ENCODE measurements around the gene SEMA6A.

SEMA6A gene

GRCh38 chr5:116459301-116459700 lies 115.3 kb downstream of the SEMA6A start:
- DNase-seq (ENCODE audit: low spot score) = no peak

GRCh38 chr5:116457062-116457461 lies 117.6 kb downstream of the SEMA6A start:
- DNase-seq (ENCODE audit: low spot score) = no peak

GRCh38 chr5:116456036-116456435 lies 118.6 kb downstream of the SEMA6A start:
- no peak for DNase-seq (ENCODE audit: low spot score)

- DNase-seq (ENCODE audit: low spot score) = no peak
These were observed 119.6 kb downstream of the SEMA6A start for GRCh38 chr5:116455061-116455460.

GRCh38 chr5:116454417-116454927 lies 120.2 kb downstream of the SEMA6A start:
- DNase-seq (ENCODE audit: low spot score) = no peak

GRCh38 chr5:116453988-116454411 lies 120.6 kb downstream of the SEMA6A start:
- DNase-seq (ENCODE audit: low spot score) = no peak

- no peak for DNase-seq (ENCODE audit: low spot score)
These were observed 121.8 kb downstream of the SEMA6A start for GRCh38 chr5:116452774-116453368.

- no peak for DNase-seq (ENCODE audit: low spot score)
These were observed 122.6 kb downstream of the SEMA6A start for GRCh38 chr5:116451905-116452450.

- DNase-seq (ENCODE audit: low spot score) = no peak
These were observed 123.6 kb downstream of the SEMA6A start for GRCh38 chr5:116451066-116451465.

GRCh38 chr5:116449458-116449857 lies 125.2 kb downstream of the SEMA6A start:
- no peak for DNase-seq (ENCODE audit: low spot score)

- DNase-seq (ENCODE audit: low spot score) = no peak
These were observed 125.7 kb downstream of the SEMA6A start for GRCh38 chr5:116448870-116449427.

GRCh38 chr5:116448450-116448849 lies 126.2 kb downstream of the SEMA6A start:
- no peak for DNase-seq (ENCODE audit: low spot score)

GRCh38 chr5:116446356-116447005 lies 128.1 kb downstream of the SEMA6A start:
- no peak for DNase-seq (ENCODE audit: low spot score)

- DNase-seq (ENCODE audit: low spot score) = no peak
These were observed 129.3 kb downstream of the SEMA6A start for GRCh38 chr5:116445311-116445710.

- no peak for DNase-seq (ENCODE audit: low spot score)
These were observed 130.0 kb downstream of the SEMA6A start for GRCh38 chr5:116444373-116445295.

- DNase-seq (ENCODE audit: low spot score) = no peak
These were observed 131.6 kb downstream of the SEMA6A start for GRCh38 chr5:116442931-116443551.

GRCh38 chr5:116442095-116442534 lies 132.5 kb downstream of the SEMA6A start:
- no peak for DNase-seq (ENCODE audit: low spot score)

GRCh38 chr5:116441223-116441622 lies 133.4 kb downstream of the SEMA6A start:
- no peak for DNase-seq (ENCODE audit: low spot score)

- no peak for DNase-seq (ENCODE audit: low spot score)
These were observed 134.1 kb downstream of the SEMA6A start for GRCh38 chr5:116440457-116441001.

GRCh38 chr5:116439905-116440304 lies 134.7 kb downstream of the SEMA6A start:
- no peak for DNase-seq (ENCODE audit: low spot score)

GRCh38 chr5:116438979-116439554 lies 135.6 kb downstream of the SEMA6A start:
- DNase-seq (ENCODE audit: low spot score) = no peak
